ENCODE results near the gene STX18. TPM values are rescaled to one million over a fixed set of nuclear protein-coding genes. Genes with fewer than 3 reads are reported as not detected.
"Not testable (repeated sequence)": the region's sequence is repeated elsewhere in the genome, so short reads cannot be mapped to it uniquely, and the experiment has no call there.

The STX18 gene
- total RNA-seq, 1 experiment from 2014 or later = 20.9 TPM

GRCh38 chr4:4512282-4512681 is 29.6 kb downstream of the STX18 start:
- H3K14ac ChIP-seq (ENCODE audit: insufficient read depth, low read length) = no peak overlapping the region
- no peak overlapping the region for H2BK5ac ChIP-seq (ENCODE audit: insufficient read length, low read length)
- H3K27me3 ChIP-seq (ENCODE audit: insufficient read depth, low read length) = no peaks in the 10 kb centered on the region
- H3K79me1 ChIP-seq (ENCODE audit: insufficient read depth, low read depth, low read length, poor library complexity, severe bottlenecking) = no peaks in the 10 kb centered on the region
- H2BK120ac ChIP-seq (ENCODE audit: low read depth, low read length, poor library complexity, severe bottlenecking) = no peak overlapping the region
- no peaks in the 10 kb centered on the region for H3K36me3 Mint-ChIP-seq (ENCODE audit: insufficient read depth in 1 of 3, low read depth in 3 of 3)
- peaks cover 3 to 5% of the 10 kb centered on the region in 2 experiments; a peak in 1 of 4 replicates for H3K4me1 Mint-ChIP-seq
- H3K4ac ChIP-seq (ENCODE audit: low read depth, low read length) = no peak overlapping the region
- H3K4me3 Mint-ChIP-seq = no peak overlapping the region
- no peaks in the 10 kb centered on the region for H3K9me3 Mint-ChIP-seq
- H3K27ac ChIP-seq (ENCODE audit: insufficient read length, low read depth, low read length) = no peak overlapping the region
- H2BK15ac ChIP-seq (ENCODE audit: low read depth, low read length) = no peak overlapping the region
- H3K27me3 Mint-ChIP-seq (ENCODE audit: low read depth) = no peaks in the 10 kb centered on the region; the same call in 1 of the 2 replicates
- no peak overlapping the region for H3K23ac ChIP-seq (ENCODE audit: insufficient read length, low read depth, low read length)
- no peaks in the 10 kb centered on the region for H4K20me1 ChIP-seq (ENCODE audit: control insufficient read depth, insufficient read depth, insufficient read length)
- no peak overlapping the region for H3K9ac ChIP-seq (ENCODE audit: extremely low read depth, insufficient read length, low read length)
- H2BK20ac ChIP-seq (ENCODE audit: low read depth, low read length, poor library complexity, severe bottlenecking) = no peak overlapping the region
- no peak overlapping the region for H2AK5ac ChIP-seq (ENCODE audit: insufficient read length, low read length)
- no peak overlapping the region for H2AFZ ChIP-seq (ENCODE audit: low read length)
- H3K18ac ChIP-seq (ENCODE audit: insufficient read length, low read depth, low read length) = no peak overlapping the region
- H4K91ac ChIP-seq (ENCODE audit: insufficient read length, low read depth, low read length) = no peak overlapping the region
- H3K4me2 ChIP-seq (ENCODE audit: insufficient read depth, insufficient read length, low read length) = no peak overlapping the region
- TF ChIP-seq CTCF (conservative IDR thresholded peaks at IDR 0.05) = no peak
- no peak overlapping the region for H3T11ph ChIP-seq (ENCODE audit: low read length)
- H3K4me1 ChIP-seq (ENCODE audit: insufficient read depth, low read length) = no peaks in the 10 kb centered on the region
- no peak overlapping the region for H2BK12ac ChIP-seq (ENCODE audit: insufficient read length, low read depth, low read length)
- H3K9me3 ChIP-seq (ENCODE audit: control insufficient read depth, low read depth, low read length) = no peaks in the 10 kb centered on the region
- no peaks in the 10 kb centered on the region for H3K79me2 ChIP-seq (ENCODE audit: insufficient read depth, low read length)
- H4K5ac ChIP-seq (ENCODE audit: insufficient read length, low read depth, low read length) = no peak overlapping the region
- H3K23me2 ChIP-seq (ENCODE audit: insufficient read length, low read depth, low read length, poor library complexity, severe bottlenecking) = no peaks in the 10 kb centered on the region
- DNase-seq = no peak
- whole genome bisulfite sequencing (ENCODE audit: extremely low coverage, insufficient read length, low lambda C conversion rate) = no CpG with 5 or more reads among the region's 1 CpG
- H4K8ac ChIP-seq (replicated peaks; ENCODE audit: insufficient read length, low read depth, low read length) = no peak overlapping the region
- no peak overlapping the region for H3K27ac Mint-ChIP-seq
- H3K56ac ChIP-seq (ENCODE audit: insufficient read length, low read depth, low read length) = no peak overlapping the region

- H3K23me2 ChIP-seq (ENCODE audit: insufficient read length, low read depth, low read length, poor library complexity, severe bottlenecking); H3K4ac ChIP-seq (ENCODE audit: low read depth, low read length); H3K27ac Mint-ChIP-seq; H3K9me3 Mint-ChIP-seq; H2BK5ac ChIP-seq (ENCODE audit: insufficient read length, low read length); H2BK120ac ChIP-seq (ENCODE audit: low read depth, low read length, poor library complexity, severe bottlenecking); H4K20me1 ChIP-seq (ENCODE audit: control insufficient read depth, insufficient read depth, insufficient read length); H3K9me3 ChIP-seq (ENCODE audit: control insufficient read depth, low read depth, low read length); H2BK20ac ChIP-seq (ENCODE audit: low read depth, low read length, poor library complexity, severe bottlenecking); H3K56ac ChIP-seq (ENCODE audit: insufficient read length, low read depth, low read length); H4K8ac ChIP-seq (replicated peaks; ENCODE audit: insufficient read length, low read depth, low read length); H4K91ac ChIP-seq (ENCODE audit: insufficient read length, low read depth, low read length); H3K9ac ChIP-seq (ENCODE audit: extremely low read depth, insufficient read length, low read length); H4K5ac ChIP-seq (ENCODE audit: insufficient read length, low read depth, low read length); H3K18ac ChIP-seq (ENCODE audit: insufficient read length, low read depth, low read length); DNase-seq; H3K27me3 Mint-ChIP-seq (ENCODE audit: low read depth); H3K27ac ChIP-seq (ENCODE audit: insufficient read length, low read depth, low read length); H3K79me1 ChIP-seq (ENCODE audit: insufficient read depth, low read depth, low read length, poor library complexity, severe bottlenecking); H3K4me1 ChIP-seq (ENCODE audit: insufficient read depth, low read length); H2AFZ ChIP-seq (ENCODE audit: low read length); H3K23ac ChIP-seq (ENCODE audit: insufficient read length, low read depth, low read length); H2AK5ac ChIP-seq (ENCODE audit: insufficient read length, low read length); H3T11ph ChIP-seq (ENCODE audit: low read length); H3K4me1 Mint-ChIP-seq; H2BK12ac ChIP-seq (ENCODE audit: insufficient read length, low read depth, low read length); H3K79me2 ChIP-seq (ENCODE audit: insufficient read depth, low read length); H2BK15ac ChIP-seq (ENCODE audit: low read depth, low read length); H3K36me3 Mint-ChIP-seq (ENCODE audit: insufficient read depth in 1 of 3, low read depth in 3 of 3); H3K27me3 ChIP-seq (ENCODE audit: insufficient read depth, low read length); H3K4me3 Mint-ChIP-seq; H3K14ac ChIP-seq (ENCODE audit: insufficient read depth, low read length); H3K4me2 ChIP-seq (ENCODE audit: insufficient read depth, insufficient read length, low read length): not testable (repeated sequence)
- no CpG with 5 or more reads among the region's 3 CpGs for WGBS (ENCODE audit: extremely low coverage, insufficient read length, low lambda C conversion rate)
Measured at GRCh38 chr4:4510641-4511040, 31.2 kb downstream of the STX18 start.
